IMR-90 (cell line): ENCODE results near the gene PPARGC1A. TPM values are rescaled to one million over a fixed set of nuclear protein-coding genes. Genes with fewer than 3 reads are reported as not detected.

Experiments used
- ATAC-seq: fragments of 200-7000 bp; cut with Tn5 transposase; 2 replicates; pipeline ENCODE4 v1.9.1; 2020; ENCODE audit warnings: low read depth, mild to moderate bottlenecking, moderate library complexity
- BruUV-seq: library from RNA; stranded (reverse); fragments of 400-500 nt; replicated peaks from 2 replicates; lab custom pipeline; 2021; lab: Mats Ljungman, UMichigan
- CTCF ChIA-PET: fragments of 300-600 bp; formaldehyde crosslinking; extraction: SDS; loops from one replicate; lab custom pipeline; 2021; ENCODE audit warnings: antibody characterized with exemption; lab: Yijun Ruan, JAX
- POLR2A ChIA-PET: fragments of 300-600 bp; sonication (Branson Sonifier 250); formaldehyde crosslinking; loops from one replicate; lab custom pipeline; 2022; ENCODE audit warnings: antibody characterized with exemption; ENCODE audit not compliant: unreplicated experiment; lab: Charles Lee
- DNase-seq: peaks from one replicate; pipeline ENCODE4 v3.0.0; 2013
- H2AFZ ChIP-seq: replicated peaks from 2 replicates; pipeline ENCODE3; 2013; ENCODE audit warnings: low read length, mild to moderate bottlenecking; ENCODE audit not compliant: poor library complexity
- H2AK5ac ChIP-seq: 2 replicates; pipeline ENCODE4 v1.6.1; 2013; ENCODE audit warnings: low read depth, low read length, inconsistent platforms
- H2AK9ac ChIP-seq: replicated peaks from 2 replicates; pipeline ENCODE3; 2013; ENCODE audit warnings: mild to moderate bottlenecking, low read depth, low read length, moderate library complexity; ENCODE audit not compliant: poor library complexity
- H2BK120ac ChIP-seq: 2 replicates; pipeline ENCODE4 v1.6.1; 2013; ENCODE audit warnings: low read depth, low read length, inconsistent platforms
- H2BK15ac ChIP-seq: 3 replicates; pipeline ENCODE4 v1.6.1; 2013; ENCODE audit warnings: low read depth, low read length, inconsistent platforms
- H2BK20ac ChIP-seq: 2 replicates; pipeline ENCODE4 v1.6.1; 2013; ENCODE audit warnings: low read depth, mild to moderate bottlenecking, inconsistent platforms, low read length, moderate library complexity
- H2BK5ac ChIP-seq: 2 replicates; pipeline ENCODE4 v1.6.1; 2013; ENCODE audit warnings: mild to moderate bottlenecking, low read depth, low read length, inconsistent platforms; ENCODE audit not compliant: poor library complexity, severe bottlenecking
- H3K14ac ChIP-seq: replicated peaks from 2 replicates; pipeline ENCODE4 v1.6.1; 2013; ENCODE audit warnings: low read depth, low read length, inconsistent platforms
- H3K18ac ChIP-seq: 2 replicates; pipeline ENCODE4 v1.6.1; 2013; ENCODE audit warnings: low read depth, low read length, control low read depth
- H3K23ac ChIP-seq: 2 replicates; pipeline ENCODE4 v1.6.1; 2013; ENCODE audit warnings: low read depth, low read length, inconsistent platforms
- H3K27ac ChIP-seq: 2 replicates; pipeline ENCODE4 v1.5.1; 2013; ENCODE audit warnings: mild to moderate bottlenecking, control low read depth, low read length; ENCODE audit not compliant: insufficient read depth
- H3K27me3 ChIP-seq: 2 replicates; pipeline ENCODE4 v1.6.1; 2013; ENCODE audit warnings: low read length; ENCODE audit not compliant: control insufficient read depth, insufficient read depth
- H3K36me3 ChIP-seq: 2 replicates; pipeline ENCODE4 v1.6.1; 2013; ENCODE audit warnings: low read length, mixed read lengths; ENCODE audit not compliant: control insufficient read depth, insufficient read depth
- H3K4ac ChIP-seq: 2 replicates; pipeline ENCODE4 v1.6.1; 2013; ENCODE audit warnings: low read depth, low read length, inconsistent platforms
- H3K4me1 ChIP-seq: 2 replicates; pipeline ENCODE4 v1.6.1; 2013; ENCODE audit warnings: low read length, mixed read lengths; ENCODE audit not compliant: control insufficient read depth, insufficient read depth
- H3K4me2 ChIP-seq: 2 replicates; pipeline ENCODE4 v1.6.1; 2013; ENCODE audit warnings: low read depth, mild to moderate bottlenecking, control low read depth, low read length, moderate library complexity
- H3K4me3 ChIP-seq: 2 replicates; pipeline ENCODE4 v1.5.1; 2013; ENCODE audit warnings: low read depth, mild to moderate bottlenecking, control low read depth, low read length, moderate library complexity; ENCODE audit not compliant: insufficient read depth
- H3K56ac ChIP-seq: 2 replicates; pipeline ENCODE4 v1.6.1; 2013; ENCODE audit warnings: low read length, inconsistent platforms; ENCODE audit not compliant: insufficient read depth; ENCODE audit errors: extremely low read depth
- H3K79me1 ChIP-seq, 2 experiments: 2 replicates each; pipeline ENCODE4 v1.6.1; 2013; ENCODE audit warnings: low read length in 2 of 2, inconsistent platforms in 1 of 2, low read depth in 1 of 2
- H3K9ac ChIP-seq: 2 replicates; pipeline ENCODE4 v1.6.1; 2013; ENCODE audit warnings: low read depth, low read length, control low read depth
- H3K9me1 ChIP-seq: 2 replicates; pipeline ENCODE4 v1.6.1; 2013; ENCODE audit warnings: low read length, inconsistent platforms; ENCODE audit not compliant: insufficient read depth
- H3K9me3 ChIP-seq: 2 replicates; pipeline ENCODE4 v1.6.1; 2013; ENCODE audit warnings: low read length; ENCODE audit not compliant: control insufficient read depth, insufficient read depth
- H4K20me1 ChIP-seq: 2 replicates; pipeline ENCODE4 v1.6.1; 2013; ENCODE audit warnings: low read length, inconsistent platforms; ENCODE audit not compliant: insufficient read depth
- H4K5ac ChIP-seq: 2 replicates; pipeline ENCODE4 v1.6.1; 2013; ENCODE audit warnings: mild to moderate bottlenecking, low read depth, low read length, control low read depth
- H4K8ac ChIP-seq, 2 experiments: 2 replicates each; pipeline ENCODE4 v1.6.1; 2013; ENCODE audit warnings: low read depth in 2 of 2, low read length in 2 of 2, control low read depth in 1 of 2, inconsistent platforms in 1 of 2
- H4K91ac ChIP-seq: 2 replicates; pipeline ENCODE4 v1.6.1; 2013; ENCODE audit warnings: low read depth, low read length, inconsistent platforms; ENCODE audit not compliant: insufficient read depth
- BHLHE40 ChIP-seq: fragments of 150-350 bp; IDR thresholded peaks from 2 replicates; pipeline ENCODE4 v1.6.1; 2016; ENCODE audit warnings: mild to moderate bottlenecking, low read depth, low read length
- CEBPB ChIP-seq: IDR thresholded peaks from 2 replicates; pipeline ENCODE4 v1.6.1; 2012; ENCODE audit warnings: low read depth, low read length, improper control_type of control experiment
- FOS ChIP-seq: fragments of 150-350 bp; IDR thresholded peaks from 2 replicates; pipeline ENCODE4 v1.6.1; 2016; ENCODE audit warnings: low read depth, low read length
- MAFK ChIP-seq: IDR thresholded peaks from 2 replicates; pipeline ENCODE4 v1.6.1; 2012; ENCODE audit warnings: low read depth, low read length, improper control_type of control experiment
- MAZ ChIP-seq: IDR thresholded peaks from 2 replicates; pipeline ENCODE4 v1.6.1; 2012; ENCODE audit warnings: low read depth, mild to moderate bottlenecking, low read length, improper control_type of control experiment, moderate library complexity, borderline replicate concordance
- MXI1 ChIP-seq: IDR thresholded peaks from 2 replicates; pipeline ENCODE4 v1.6.1; 2012; ENCODE audit warnings: low read depth, mild to moderate bottlenecking, low read length, moderate library complexity, borderline replicate concordance
- NFE2L2 ChIP-seq: fragments of 150-350 bp; IDR thresholded peaks from 2 replicates; pipeline ENCODE4 v1.6.1; 2016; ENCODE audit warnings: low read depth, mild to moderate bottlenecking, low read length
- POLR2A ChIP-seq: IDR thresholded peaks from 2 replicates; pipeline ENCODE4 v1.6.1; 2012; ENCODE audit warnings: mild to moderate bottlenecking, low read depth, low read length
- RAD21 ChIP-seq: IDR thresholded peaks from 2 replicates; pipeline ENCODE4 v1.6.1; 2012; ENCODE audit warnings: low read length, improper control_type of control experiment
- RCOR1 ChIP-seq: IDR thresholded peaks from 2 replicates; pipeline ENCODE4 v1.6.1; 2012; ENCODE audit warnings: mild to moderate bottlenecking, low read length, improper control_type of control experiment; ENCODE audit not compliant: insufficient replicate concordance
- RFX5 ChIP-seq: IDR thresholded peaks from 2 replicates; pipeline ENCODE4 v1.8.0; 2012; ENCODE audit warnings: low read depth, mild to moderate bottlenecking, low read length, moderate library complexity
- SMC3 ChIP-seq: fragments of 150-350 bp; IDR thresholded peaks from 2 replicates; pipeline ENCODE4 v1.6.1; 2016; ENCODE audit warnings: low read depth, mild to moderate bottlenecking, antibody characterized with exemption, low read length, moderate library complexity
- USF2 ChIP-seq: fragments of 150-350 bp; IDR thresholded peaks from 2 replicates; pipeline ENCODE4 v1.6.1; 2017; ENCODE audit warnings: mild to moderate bottlenecking, antibody characterized with exemption, low read length, low read depth
- dilution Hi-C: fragments of 300-500 bp; cut with HindIII; formaldehyde crosslinking; loops from one replicate; pipeline ENCODE4 v1.14.3; 2018; ENCODE audit warnings: low sequenced_read_pairs; ENCODE audit not compliant: unreplicated experiment
- in situ Hi-C: fragments of 300-500 bp; cut with MboI; formaldehyde crosslinking; loops from 3 replicates; pipeline ENCODE4 v1.14.3; 2019; ENCODE audit warnings: low sequenced_read_pairs, inconsistent platforms, mixed read lengths
- intact Hi-C: fragments of 100-400 bp; cut with micrococcal nuclease; formaldehyde crosslinking; loops from 2 replicates; pipeline ENCODE4 v1.10.0; 2022
- polyA plus RNA-seq, 3 experiments: library from polyadenylated mRNA; depleted of rRNA; stranded (reverse); fragments of >200 nt; gene quantifications; 2 replicates each; pipeline ENCODE4 v1.2.3, GENCODE V29; 2012; ENCODE audit warnings: low replicate concordance in 1 of 3
- total RNA-seq: library from RNA; depleted of rRNA; stranded (reverse); fragments of >200 nt; gene quantifications from 2 replicates; pipeline ENCODE4 v1.2.3, GENCODE V29; 2012
- TF ChIP-seq, protein P1 (sequence below): conservative IDR thresholded peaks from 2 replicates; pipeline ENCODE4 v1.5.1; 2012; ENCODE audit warnings: mild to moderate bottlenecking, low read depth, low read length, improper control_type of control experiment

Gene PPARGC1A
- total and polyA plus RNA-seq, 2 of the 4 experiments (the other 2 are of a cell fraction), result under 0.01 to 0.03 TPM

DNA sequence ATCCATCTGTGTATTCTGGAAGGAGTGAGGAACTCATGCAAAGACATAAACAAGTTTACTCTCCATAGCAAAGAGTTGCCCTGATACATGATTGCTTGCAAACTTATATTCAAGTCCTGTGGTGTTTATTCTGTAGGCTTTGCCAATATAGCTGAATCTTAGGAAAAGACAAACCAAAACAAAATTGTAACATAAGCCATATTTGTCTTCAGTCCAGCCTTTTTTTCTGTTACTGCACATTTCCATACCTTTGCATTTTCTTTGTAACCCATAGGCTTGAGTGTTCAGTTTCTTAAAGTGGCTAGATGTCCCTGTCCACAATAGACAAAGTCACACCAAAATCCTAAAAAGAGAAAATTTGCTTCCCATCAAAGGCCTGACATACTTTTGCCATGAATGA, 120.4 kb downstream of the PPARGC1A start:
- no peak overlapping the region for H4K5ac ChIP-seq
- no peaks in the 10 kb centered on the region for H3K9me1 ChIP-seq
- no peak for ATAC-seq
- H3K23ac ChIP-seq, result no peak overlapping the region
- H4K8ac ChIP-seq, result no peak overlapping the region
- H3K56ac ChIP-seq, result no peak overlapping the region
- no TSS peak for BruUV-seq
- H2AK9ac ChIP-seq, result no peak overlapping the region
- H2BK5ac ChIP-seq, result no peak overlapping the region
- no peak overlapping the region for H2BK15ac ChIP-seq
- ChIA-PET POLR2A (no interaction called here), CTCF (no interaction called here)
- H3K4me2 ChIP-seq, result no peak overlapping the region
- H3K14ac ChIP-seq, result no peak overlapping the region
- no peaks in the 10 kb centered on the region; the same call in 1 of the 2 replicates for H3K4me1 ChIP-seq
- H4K20me1 ChIP-seq, result no peaks in the 10 kb centered on the region
- no peak overlapping the region for H2AFZ ChIP-seq
- no peak overlapping the region for H3K9ac ChIP-seq
- no peaks in the 10 kb centered on the region for H3K36me3 ChIP-seq
- no peak overlapping the region for H3K4ac ChIP-seq
- H3K79me1 ChIP-seq, result no peaks in the 10 kb centered on the region
- dilution Hi-C loops, result no loop called here
- in situ Hi-C loops, result no loop called here
- no peaks in the 10 kb centered on the region; the same call in 1 of the 2 replicates for H3K27me3 ChIP-seq
- H3K9me3 ChIP-seq, result no peaks in the 10 kb centered on the region
- no peak for DNase-seq
- H2AK5ac ChIP-seq, result no peak overlapping the region
- intact Hi-C loops, result no loop called here
- no peak overlapping the region for H3K18ac ChIP-seq
- TF ChIP-seq POLR2A, result no peak
- TF ChIP-seq SMC3, result no peak
- TF ChIP-seq RAD21, result no peak
- TF ChIP-seq, protein P1, sequence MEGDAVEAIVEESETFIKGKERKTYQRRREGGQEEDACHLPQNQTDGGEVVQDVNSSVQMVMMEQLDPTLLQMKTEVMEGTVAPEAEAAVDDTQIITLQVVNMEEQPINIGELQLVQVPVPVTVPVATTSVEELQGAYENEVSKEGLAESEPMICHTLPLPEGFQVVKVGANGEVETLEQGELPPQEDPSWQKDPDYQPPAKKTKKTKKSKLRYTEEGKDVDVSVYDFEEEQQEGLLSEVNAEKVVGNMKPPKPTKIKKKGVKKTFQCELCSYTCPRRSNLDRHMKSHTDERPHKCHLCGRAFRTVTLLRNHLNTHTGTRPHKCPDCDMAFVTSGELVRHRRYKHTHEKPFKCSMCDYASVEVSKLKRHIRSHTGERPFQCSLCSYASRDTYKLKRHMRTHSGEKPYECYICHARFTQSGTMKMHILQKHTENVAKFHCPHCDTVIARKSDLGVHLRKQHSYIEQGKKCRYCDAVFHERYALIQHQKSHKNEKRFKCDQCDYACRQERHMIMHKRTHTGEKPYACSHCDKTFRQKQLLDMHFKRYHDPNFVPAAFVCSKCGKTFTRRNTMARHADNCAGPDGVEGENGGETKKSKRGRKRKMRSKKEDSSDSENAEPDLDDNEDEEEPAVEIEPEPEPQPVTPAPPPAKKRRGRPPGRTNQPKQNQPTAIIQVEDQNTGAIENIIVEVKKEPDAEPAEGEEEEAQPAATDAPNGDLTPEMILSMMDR, result no peak
- no peak for TF ChIP-seq NFE2L2
- no peak for TF ChIP-seq CEBPB
- TF ChIP-seq FOS, result no peak
- TF ChIP-seq USF2, result no peak
- no peak for TF ChIP-seq MAZ
- TF ChIP-seq BHLHE40, result no peak
- no peak for TF ChIP-seq RFX5
- no peak for TF ChIP-seq RCOR1
- TF ChIP-seq MAFK, result no peak
- TF ChIP-seq MXI1, result no peak
- no peak overlapping the region for H3K27ac ChIP-seq
- no peak overlapping the region for H2BK120ac ChIP-seq
- H3K4me3 ChIP-seq, result no peak overlapping the region
- H4K91ac ChIP-seq, result no peak overlapping the region
- no peak overlapping the region for H2BK20ac ChIP-seq
